IPS-18a (cell line): ENCODE data around the gene UNC93A.

Experiments used
- H3K27ac ChIP-seq: one replicate; pipeline ENCODE4 v1.5.1; 2013; ENCODE audit warnings: low read length
- H3K27me3 ChIP-seq: one replicate; pipeline ENCODE4 v1.6.1; 2013; ENCODE audit warnings: mild to moderate bottlenecking, low read length; ENCODE audit not compliant: control insufficient read depth, insufficient read depth
- H3K36me3 ChIP-seq: one replicate; pipeline ENCODE4 v1.6.1; 2013; ENCODE audit warnings: low read depth, low read length; ENCODE audit not compliant: control insufficient read depth
- H3K4me1 ChIP-seq: one replicate; pipeline ENCODE4 v1.6.1; 2013; ENCODE audit warnings: low read depth, low read length; ENCODE audit not compliant: control insufficient read depth
- H3K4me3 ChIP-seq: one replicate; pipeline ENCODE4 v1.5.1; 2013; ENCODE audit warnings: low read length
- H3K9ac ChIP-seq: one replicate; pipeline ENCODE4 v1.6.1; 2013; ENCODE audit warnings: mild to moderate bottlenecking, low read length, moderate library complexity
- H3K9me3 ChIP-seq: one replicate; pipeline ENCODE4 v1.6.1; 2013; ENCODE audit warnings: low read depth, low read length; ENCODE audit not compliant: control insufficient read depth

The UNC93A gene

DNA sequence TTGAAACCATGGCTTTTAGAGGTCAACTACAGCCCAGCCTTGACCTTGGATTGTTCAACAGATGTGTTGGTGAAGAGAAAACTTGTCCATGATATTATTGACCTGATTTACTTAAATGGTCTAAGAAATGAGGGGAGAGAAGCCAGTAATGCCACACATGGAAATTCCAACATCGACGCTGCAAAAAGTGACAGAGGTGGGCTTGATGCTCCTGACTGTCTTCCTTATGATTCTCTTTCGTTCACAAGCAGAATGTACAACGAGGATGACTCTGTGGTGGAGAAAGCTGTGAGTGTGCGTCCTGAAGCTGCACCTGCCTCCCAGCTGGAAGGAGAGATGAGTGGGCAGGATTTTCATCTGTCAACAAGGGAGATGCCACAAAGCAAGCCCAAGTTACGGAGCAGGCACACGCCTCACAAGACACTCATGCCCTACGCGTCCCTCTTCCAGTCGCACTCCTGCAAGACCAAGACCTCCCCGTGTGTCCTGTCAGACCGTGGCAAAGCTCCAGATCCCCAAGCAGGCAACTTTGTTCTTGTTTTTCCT, 50.0 kb downstream of the UNC93A start:
- Histone ChIP-seq H3K9ac (no peak overlapping the region), H3K4me3 (no peak overlapping the region), H3K27me3 (no peaks in the 10 kb centered on the region), H3K27ac (no peak overlapping the region), H3K9me3 (no peaks in the 10 kb centered on the region), H3K4me1 (peaks cover 4% of the 10 kb centered on the region), H3K36me3 (no peaks in the 10 kb centered on the region)

DNA sequence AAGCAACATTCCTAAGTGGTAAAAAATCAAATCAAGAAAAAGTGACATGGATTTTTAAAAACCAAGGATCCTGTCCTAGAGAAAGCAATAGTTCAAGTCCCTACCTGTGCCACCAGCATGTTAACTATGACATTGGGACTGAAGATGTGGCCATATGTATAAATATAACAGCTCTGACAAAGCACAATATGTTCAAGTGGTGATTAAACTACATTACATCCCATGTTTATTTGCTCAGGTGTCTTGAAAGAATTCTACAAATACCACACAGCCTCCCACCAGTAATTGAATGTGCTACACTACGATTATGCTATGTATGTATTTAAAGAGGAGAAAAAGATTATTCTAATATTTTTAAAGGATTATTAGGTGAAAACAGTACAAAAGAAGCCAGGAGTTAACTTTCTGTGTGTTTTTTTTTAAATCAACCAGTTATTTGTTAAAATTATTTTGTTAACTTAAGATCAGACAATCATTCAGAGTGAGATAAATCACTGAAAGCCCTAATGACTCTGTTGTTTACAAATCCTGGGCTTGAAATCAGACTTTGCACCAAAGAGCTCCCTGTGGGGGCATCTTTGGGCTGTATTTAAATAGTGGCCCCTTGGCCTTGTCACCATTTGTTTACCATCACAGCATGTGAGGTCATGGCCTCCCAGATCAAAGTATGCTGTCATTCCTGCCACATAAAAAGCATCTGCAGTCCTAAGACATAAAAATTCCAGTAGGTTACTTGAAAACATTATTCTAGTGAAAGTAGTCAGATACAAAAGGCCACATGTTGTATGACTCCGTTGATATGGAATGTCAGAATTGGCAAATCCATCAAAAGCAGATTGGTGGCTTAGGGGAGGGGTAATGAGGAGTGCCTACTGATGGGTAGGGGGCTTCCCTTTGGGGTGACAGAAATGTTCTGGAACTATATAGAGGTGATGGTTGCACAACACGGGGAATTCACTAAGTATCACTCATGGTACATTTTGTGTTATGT, 50.8 kb downstream of the UNC93A start:
- H3K9ac ChIP-seq: no peak overlapping the region
- H3K4me1 ChIP-seq: peaks cover 4% of the 10 kb centered on the region
- H3K27ac ChIP-seq: no peak overlapping the region
- H3K36me3 ChIP-seq: no peaks in the 10 kb centered on the region
- H3K4me3 ChIP-seq: no peak overlapping the region
- H3K27me3 ChIP-seq: no peaks in the 10 kb centered on the region
- no peaks in the 10 kb centered on the region for H3K9me3 ChIP-seq

DNA sequence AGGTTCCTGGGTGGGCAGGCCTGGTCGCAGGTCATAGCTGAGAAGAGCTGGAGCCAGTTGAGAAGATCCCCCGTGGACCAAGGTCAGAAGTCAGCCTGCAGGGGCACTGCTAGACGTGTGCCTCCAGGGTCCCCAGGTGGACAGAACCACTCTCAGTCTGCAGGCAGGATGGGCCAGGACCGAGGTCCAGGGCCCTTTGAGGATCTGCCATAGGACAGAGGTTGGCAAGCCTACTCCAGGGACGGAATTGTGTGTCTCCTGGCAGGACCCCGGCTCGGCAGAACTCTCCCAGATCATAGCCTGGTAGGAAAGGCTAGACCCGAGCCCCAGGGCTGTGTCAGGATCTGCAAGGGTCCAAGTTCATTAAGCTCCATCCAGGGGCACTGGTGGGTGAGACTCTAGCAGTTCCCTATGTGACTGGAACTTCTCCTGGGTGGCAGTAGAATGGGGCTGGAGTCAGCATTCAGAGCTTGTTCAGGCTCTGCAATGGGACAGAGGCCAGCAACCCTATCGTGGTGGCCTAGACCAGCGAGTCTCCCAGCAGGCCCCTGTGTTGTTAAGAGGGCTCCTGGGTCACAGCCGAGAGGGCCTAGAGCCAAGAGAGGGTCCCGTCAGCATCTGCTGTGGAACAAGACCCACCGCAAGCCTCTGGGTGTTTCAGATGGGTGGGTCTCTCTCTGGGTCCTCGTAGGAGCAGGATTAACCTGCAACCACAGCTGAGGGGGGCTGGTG, 51.9 kb downstream of the UNC93A start:
- H3K27me3 ChIP-seq: no peaks in the 10 kb centered on the region
- H3K4me3 ChIP-seq: no peak overlapping the region
- no peaks in the 10 kb centered on the region for H3K9me3 ChIP-seq
- peaks cover 4% of the 10 kb centered on the region for H3K4me1 ChIP-seq
- no peak overlapping the region for H3K27ac ChIP-seq
- no peak overlapping the region for H3K9ac ChIP-seq
- H3K36me3 ChIP-seq: no peaks in the 10 kb centered on the region

DNA sequence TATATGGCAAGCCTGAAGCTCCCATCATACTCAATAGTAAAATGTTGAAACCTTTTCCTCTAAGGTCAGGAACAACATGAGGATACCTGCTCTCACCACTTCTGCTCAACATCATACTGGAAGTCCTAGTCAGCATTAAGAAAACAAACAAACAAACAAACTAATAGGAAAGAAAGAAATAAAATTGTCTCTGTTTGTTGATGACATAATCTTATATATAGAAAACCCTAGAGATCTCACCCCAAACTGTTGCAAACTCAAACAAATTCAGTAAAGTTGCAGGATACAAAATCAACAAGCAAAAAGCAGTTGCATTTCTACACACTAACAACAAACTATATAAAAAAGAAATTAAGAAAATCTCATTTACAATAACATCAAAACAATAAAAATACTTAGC, 54.2 kb downstream of the UNC93A start:
- Histone ChIP-seq H3K27me3 (peaks cover 15% of the 10 kb centered on the region), H3K4me1 (peaks cover 9% of the 10 kb centered on the region), H3K9ac (no peak overlapping the region), H3K27ac (no peak overlapping the region), H3K36me3 (no peaks in the 10 kb centered on the region), H3K4me3 (no peak overlapping the region), H3K9me3 (no peaks in the 10 kb centered on the region)

DNA sequence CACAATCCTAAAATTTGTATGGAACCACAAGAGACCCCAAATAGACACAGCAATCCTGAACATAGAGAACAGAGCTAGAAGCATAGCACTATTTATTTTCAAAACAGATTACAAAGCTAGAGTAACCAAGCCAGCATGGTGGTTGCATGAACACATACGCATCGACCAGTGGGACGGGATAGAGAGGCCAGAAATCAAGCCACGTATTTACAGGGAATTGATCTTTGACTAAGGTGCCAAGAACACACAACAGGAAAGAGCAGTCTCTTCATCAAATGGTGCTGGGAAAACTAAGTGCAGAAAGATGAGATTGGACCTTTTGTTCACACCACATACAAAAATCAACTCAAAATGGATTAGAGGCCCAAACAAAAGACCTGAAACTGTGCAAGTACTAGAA, 54.8 kb downstream of the UNC93A start:
- H3K4me3 ChIP-seq: no peak overlapping the region
- H3K4me1 ChIP-seq: peaks cover 13% of the 10 kb centered on the region
- peaks cover 21% of the 10 kb centered on the region for H3K27me3 ChIP-seq
- H3K9me3 ChIP-seq: no peaks in the 10 kb centered on the region
- H3K36me3 ChIP-seq: no peaks in the 10 kb centered on the region
- H3K27ac ChIP-seq: no peak overlapping the region
- H3K9ac ChIP-seq: no peak overlapping the region

DNA sequence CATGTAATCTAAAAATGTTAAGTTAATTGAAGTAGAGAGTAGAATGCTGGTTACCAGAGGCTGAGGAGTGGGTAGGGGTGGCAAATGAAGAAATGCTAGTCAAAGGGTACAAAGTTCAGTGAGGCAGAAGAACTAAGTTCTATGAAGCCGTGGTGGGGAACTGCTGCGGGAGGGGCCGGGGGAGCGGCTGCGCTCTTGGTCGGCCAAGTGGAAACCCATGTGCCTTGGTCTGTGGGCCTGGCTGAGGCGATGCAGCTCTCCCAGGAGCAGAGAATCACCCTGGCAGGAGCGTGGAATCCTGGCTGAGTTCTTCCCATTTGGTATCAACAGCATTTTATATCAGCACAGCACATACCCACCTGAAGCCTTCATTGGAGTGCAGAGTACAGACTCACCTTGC, 56.1 kb downstream of the UNC93A start:
- H3K9ac ChIP-seq: no peak overlapping the region
- no peaks in the 10 kb centered on the region for H3K36me3 ChIP-seq
- H3K4me1 ChIP-seq: peaks cover 10% of the 10 kb centered on the region
- peaks cover 32% of the 10 kb centered on the region for H3K27me3 ChIP-seq
- no peak overlapping the region for H3K27ac ChIP-seq
- H3K9me3 ChIP-seq: no peaks in the 10 kb centered on the region
- H3K4me3 ChIP-seq: no peak overlapping the region

DNA sequence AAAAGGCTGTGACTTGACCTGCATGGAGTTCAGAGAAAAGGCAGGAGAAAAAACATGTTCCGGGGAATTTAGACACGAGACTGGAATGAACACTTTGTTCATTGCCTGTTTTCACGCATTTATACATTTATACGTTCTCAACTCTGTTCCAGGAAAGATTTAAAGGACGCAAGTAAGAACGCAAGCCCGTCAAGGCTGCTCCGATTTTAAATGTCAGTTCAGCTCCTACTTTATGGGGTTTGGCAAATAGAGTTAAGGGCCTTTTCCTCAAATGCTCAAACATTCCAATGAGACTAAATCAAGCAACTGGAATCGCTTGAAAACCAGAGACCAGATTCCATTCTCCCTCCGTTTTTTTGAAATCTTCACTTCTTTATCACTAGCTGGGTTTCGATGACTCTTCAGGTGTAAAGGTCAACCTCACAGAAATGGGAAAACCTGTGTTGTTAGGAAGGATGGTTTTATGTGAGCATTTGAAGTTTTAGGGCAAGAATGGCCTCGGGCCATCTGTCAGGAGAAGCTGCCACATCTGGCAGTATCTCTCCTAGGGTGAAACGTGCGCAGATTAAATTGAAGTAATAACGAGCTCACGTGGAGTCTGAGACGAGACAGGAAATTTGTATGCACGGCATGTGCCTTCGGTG, 58.6 kb downstream of the UNC93A start:
- Histone ChIP-seq H3K9me3 (no peaks in the 10 kb centered on the region), H3K4me3 (peak overlapping the region; percentile 67), H3K4me1 (peaks cover 9% of the 10 kb centered on the region), H3K9ac (no peak overlapping the region), H3K27ac (no peak overlapping the region), H3K36me3 (no peaks in the 10 kb centered on the region), H3K27me3 (peaks cover 32% of the 10 kb centered on the region)

DNA sequence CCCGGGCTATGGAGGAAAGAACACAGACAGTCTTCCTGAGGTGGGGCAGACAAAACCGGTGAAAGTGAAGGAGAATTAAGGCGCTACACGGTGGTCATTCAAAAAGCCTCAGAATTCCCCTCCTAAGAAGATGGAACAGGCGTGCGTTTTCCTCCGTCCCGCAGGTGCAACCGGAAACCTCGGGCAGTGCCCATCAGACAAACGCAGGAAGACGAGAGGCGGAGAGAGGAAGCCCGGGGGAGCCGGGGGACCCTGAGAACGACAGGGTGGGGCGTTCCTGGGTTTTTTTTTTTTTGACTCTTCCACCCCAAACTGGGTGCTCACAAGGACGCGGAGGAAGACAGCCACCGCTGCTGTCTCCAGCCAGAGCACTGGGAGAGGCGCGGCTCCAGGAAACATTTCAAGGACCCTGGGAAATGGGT, 59.2 kb downstream of the UNC93A start:
- Histone ChIP-seq H3K9me3 (no peaks in the 10 kb centered on the region), H3K36me3 (no peaks in the 10 kb centered on the region), H3K4me3 (peak overlapping the region; percentile 67), H3K27me3 (peaks cover 32% of the 10 kb centered on the region), H3K27ac (no peak overlapping the region), H3K4me1 (peaks cover 9% of the 10 kb centered on the region), H3K9ac (no peak overlapping the region)

DNA sequence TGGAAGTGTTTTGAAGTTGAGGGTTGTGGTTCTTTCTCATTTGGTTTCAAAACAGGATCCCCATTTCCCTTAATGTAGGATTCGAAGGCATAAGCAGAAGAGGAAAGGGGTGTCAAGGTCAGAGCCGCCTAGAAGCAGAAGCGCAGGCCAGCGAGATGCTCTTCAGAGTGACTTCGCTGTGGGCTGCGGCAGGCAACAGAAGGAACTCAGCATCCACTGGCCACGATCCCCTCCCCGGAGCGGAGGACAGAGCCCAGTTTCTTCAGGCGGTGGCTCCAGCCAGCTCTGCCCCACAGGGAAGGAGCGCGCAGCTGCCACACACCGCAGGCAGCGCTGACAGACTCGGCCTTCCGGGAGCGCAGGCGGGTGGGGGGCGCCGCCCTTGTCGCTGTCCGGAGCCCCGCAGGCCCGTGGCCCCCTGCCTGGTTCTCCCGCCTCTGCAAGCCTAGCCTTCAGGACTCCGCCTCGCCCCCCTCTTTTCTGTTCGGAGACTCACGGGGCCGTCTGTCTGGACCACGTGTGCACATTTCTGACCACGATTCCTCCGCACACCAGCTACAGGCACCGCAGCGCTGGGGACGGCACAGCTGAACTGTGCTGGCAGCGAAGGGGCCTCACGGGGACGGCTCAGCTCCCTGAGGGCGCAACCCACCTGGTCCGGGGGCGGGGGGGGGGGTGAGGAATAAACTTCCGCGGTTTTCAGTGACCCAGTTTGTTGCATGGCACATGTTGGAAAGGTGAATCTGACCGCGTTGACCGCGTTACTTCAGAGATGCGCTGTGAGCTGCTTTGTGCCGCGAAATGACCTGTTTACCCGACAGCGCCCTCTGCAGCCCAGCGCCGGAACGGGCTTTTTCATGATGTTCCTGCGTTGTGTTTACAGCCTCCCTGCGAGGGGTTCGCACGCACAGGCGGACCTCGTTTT, 59.9 kb downstream of the UNC93A start:
- H3K9me3 ChIP-seq: no peaks in the 10 kb centered on the region
- peak overlapping the region; percentile 59 for H3K9ac ChIP-seq
- peaks cover 32% of the 10 kb centered on the region for H3K27me3 ChIP-seq
- peaks cover 9% of the 10 kb centered on the region for H3K4me1 ChIP-seq
- H3K4me3 ChIP-seq: peak overlapping the region; percentile 67
- no peaks in the 10 kb centered on the region for H3K36me3 ChIP-seq
- H3K27ac ChIP-seq: no peak overlapping the region

DNA sequence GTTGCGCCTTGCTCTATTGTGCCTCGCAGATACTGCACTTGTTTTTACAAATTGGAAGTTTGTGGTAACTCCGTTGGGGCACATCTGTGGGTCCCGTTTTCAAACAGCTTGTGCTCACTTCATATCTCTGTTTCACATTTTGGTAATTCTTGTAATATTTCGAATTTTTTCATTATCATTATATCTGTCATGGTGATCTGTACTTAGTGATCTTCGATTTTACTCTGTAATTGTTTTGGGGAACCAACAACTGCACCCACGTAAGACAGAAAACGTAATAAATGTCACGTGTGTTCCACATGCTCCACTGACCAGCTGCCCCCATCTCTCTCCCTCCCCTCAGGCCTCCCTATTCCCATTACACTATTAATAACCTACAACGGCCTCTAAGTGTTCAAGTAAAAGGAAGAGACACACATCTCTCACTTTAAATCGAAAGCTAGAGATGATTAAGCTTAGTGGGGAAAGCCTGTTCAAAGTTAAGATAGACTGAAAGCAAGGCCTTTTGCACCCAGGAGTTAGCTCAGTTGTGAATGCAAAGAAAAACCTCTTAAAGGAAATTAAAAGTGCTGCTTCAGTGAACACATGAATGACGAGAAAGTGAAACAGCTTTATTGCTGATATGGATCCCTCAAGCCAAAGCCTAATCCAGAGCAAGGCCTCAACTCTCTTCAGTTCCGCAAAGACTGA, 60.7 kb downstream of the UNC93A start:
- H3K4me1 ChIP-seq: peaks cover 9% of the 10 kb centered on the region
- H3K4me3 ChIP-seq: peak overlapping the region; percentile 67
- no peak overlapping the region for H3K27ac ChIP-seq
- H3K9ac ChIP-seq: no peak overlapping the region
- peaks cover 32% of the 10 kb centered on the region for H3K27me3 ChIP-seq
- no peaks in the 10 kb centered on the region for H3K9me3 ChIP-seq
- H3K36me3 ChIP-seq: no peaks in the 10 kb centered on the region
